Measurements from ENCODE around the gene FOXL2NB.
"Not testable (repeated sequence)": the region's sequence is repeated elsewhere in the genome, so short reads cannot be mapped to it uniquely, and the experiment has no call there.

Gene FOXL2NB

GRCh38 chr3:138946663-138947494, at the start of gene FOXL2NB, which contains the start of gene FOXL2:
TSS of gene FOXL2NB (plus strand) at chr3:138947217. CDS start at chr3:138947365, 148 bp downstream.
TSS of gene FOXL2 (minus strand) at chr3:138947137. CDS start at chr3:138946722, 415 bp downstream.
- DNase-seq = no peak

- DNase-seq = no peak
These were observed 48.7 kb upstream of the FOXL2NB start for GRCh38 chr3:138898301-138898700.

GRCh38 chr3:138898708-138899107, 48.3 kb upstream of the FOXL2NB start:
- no peak for DNase-seq

GRCh38 chr3:138899351-138899991, 47.5 kb upstream of the FOXL2NB start:
- DNase-seq = no peak

- DNase-seq = no peak
These were observed 45.5 kb upstream of the FOXL2NB start for GRCh38 chr3:138901567-138901966.

DNA sequence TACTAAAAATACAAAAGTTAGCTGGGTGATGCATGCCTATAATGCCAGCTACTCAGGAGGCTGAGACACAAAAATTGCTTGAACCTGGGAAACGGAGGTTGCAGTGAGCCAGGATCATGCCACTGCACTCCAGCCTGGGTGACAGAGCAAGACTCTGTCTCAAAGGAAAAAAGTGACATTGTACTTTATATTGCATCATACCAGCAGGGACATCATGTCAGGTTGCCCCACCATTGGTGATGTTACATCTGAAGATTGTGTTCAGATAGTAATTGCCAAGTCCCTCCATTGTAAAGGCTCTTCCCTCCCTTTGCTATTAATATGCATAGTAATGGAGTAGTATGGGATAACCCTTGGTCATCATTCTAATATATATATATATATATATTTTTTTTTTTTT, 44.8 kb upstream of the FOXL2NB start:
- no peak for DNase-seq

DNA sequence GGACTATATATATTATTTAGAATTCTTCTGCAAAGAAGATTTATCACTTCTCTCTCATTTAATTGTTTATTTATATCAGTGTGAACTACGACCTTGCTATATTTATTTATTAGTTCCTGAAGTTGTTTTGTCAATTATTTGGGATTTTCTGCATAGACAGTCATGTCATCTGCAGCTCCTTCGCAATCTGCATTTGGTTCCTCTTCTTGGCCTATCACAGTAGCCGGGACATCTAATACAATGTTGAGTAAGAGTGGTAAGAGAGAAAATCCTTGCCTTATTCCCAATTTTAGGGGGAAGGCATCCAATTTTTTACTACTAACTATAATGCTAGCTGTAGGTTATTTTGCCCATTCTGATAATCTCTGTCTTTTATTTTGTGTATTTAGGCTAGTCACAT, 39.5 kb upstream of the FOXL2NB start:
- DNase-seq = no peak

GRCh38 chr3:138908846-138909245, 38.2 kb upstream of the FOXL2NB start:
- no peak for DNase-seq

DNA sequence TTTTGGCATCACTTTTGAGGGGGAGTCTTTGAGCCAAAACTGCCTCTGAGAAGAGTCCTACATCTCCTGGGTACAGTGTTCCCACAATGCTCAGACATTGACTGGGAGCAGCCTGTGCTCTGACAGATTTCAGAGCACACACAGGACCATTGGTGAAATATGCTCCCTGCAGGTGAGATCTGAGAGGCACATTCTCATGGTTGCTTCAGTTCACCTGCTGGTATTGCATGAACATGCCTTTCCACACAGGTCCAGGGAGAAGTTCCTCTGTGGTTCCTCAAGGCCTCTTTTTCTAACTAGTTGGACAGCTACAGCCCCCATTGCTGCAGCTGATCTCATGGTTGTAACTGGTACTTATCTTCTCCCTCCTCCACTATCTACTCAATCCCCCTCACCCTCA, 37.1 kb upstream of the FOXL2NB start:
- no peak for DNase-seq

- DNase-seq = no peak
These were observed 35.4 kb upstream of the FOXL2NB start for GRCh38 chr3:138911621-138912020.

- DNase-seq = no peak
These were observed 34.8 kb upstream of the FOXL2NB start for GRCh38 chr3:138912237-138912636.

GRCh38 chr3:138913766-138914165, 33.3 kb upstream of the FOXL2NB start:
- DNase-seq = no peak

DNA sequence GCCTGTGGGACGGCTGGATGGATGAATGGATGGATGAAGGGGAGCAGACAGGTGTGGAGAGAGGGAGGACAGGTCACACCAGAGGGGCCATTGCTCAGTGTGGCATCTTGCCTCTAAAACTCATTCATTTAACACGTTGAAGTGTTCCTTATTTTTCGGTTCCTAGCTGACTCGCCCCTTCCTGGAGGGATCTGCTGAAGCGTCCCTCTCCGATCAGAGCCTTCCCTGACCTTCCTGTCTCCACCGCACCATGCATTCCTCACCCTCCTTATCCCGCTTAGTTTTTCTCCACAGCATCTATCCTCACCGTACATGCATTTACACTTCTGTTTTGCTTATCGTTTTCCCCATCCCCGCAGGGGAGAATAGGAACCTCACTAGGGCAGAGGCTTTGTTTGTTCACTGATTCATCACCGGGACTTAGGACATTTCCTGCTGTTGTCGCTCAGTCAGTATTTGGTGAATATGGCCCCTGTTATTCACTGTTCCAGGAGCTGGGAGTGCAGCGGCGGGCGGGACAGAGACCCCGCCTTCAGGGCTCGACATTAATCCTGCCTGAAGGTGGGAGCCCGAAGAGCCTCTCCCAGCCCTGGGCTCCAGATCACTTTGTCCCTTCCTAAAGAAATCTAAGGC, 32.0 kb upstream of the FOXL2NB start:
- DNase-seq = peak; percentile 51

- peak; percentile 82 for DNase-seq
These were observed 31.2 kb upstream of the FOXL2NB start for GRCh38 chr3:138915503-138916498.

DNA sequence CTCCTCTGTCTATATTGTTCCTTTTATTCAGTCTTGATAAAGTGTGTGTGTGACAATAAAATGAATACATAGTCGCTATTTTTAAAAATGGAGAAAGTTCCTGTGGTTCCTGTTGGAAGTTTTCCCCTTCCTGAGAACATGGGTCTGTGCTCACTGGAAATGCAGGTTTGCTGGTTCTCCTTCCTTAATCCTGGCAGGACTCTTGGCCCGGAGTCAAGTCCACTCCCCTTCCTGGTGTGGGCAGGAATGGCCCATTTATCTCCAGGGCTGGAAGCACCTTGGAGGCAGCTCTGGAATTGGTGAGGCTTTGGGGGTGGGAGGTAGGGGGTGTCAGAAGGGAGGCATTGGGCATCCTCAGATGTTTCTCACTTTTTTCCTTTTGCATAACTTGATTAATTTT, 30.2 kb upstream of the FOXL2NB start:
- no peak for DNase-seq

DNA sequence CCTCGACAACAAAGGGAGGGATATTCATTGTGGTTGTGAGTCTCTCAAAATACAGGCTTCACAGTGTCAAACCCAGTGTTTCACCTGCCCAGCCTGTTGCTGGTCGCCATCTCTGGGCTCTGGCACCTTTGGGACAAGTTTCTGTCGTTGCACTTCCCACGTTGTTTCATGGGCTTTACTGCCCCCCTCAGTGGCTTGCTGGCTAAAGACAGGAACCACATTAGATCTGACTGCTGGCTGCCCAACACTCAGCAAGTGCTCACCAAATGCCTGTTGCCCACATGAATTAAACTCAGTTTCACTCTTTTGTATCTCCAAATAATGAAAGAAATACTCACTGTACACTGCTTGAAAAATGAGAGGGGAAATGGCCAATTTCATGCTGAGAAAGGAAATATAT, 27.7 kb upstream of the FOXL2NB start:
- DNase-seq = no peak

GRCh38 chr3:138921316-138922292, 25.4 kb upstream of the FOXL2NB start:
- DNase-seq = no peak

DNA sequence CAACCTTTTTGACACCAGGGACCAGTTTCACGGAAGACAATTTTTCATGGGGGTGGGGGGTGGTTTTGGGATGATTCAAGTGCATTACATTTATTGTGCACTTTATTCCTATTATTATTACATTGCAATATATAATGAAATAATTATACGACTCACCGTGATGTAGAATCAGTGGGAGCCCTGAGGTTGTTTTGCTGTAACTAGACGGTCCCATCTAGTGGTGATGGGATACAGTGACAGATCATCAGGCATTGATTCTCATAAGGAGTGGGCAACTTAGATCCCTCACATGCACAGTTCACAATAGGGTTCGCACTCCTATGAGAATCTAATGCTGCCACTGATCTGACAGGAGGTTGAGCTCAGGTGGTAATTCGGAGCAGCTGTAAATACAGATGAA, 24.6 kb upstream of the FOXL2NB start:
- not testable (repeated sequence) for DNase-seq

GRCh38 chr3:138923531-138923994, 23.5 kb upstream of the FOXL2NB start:
- peak; percentile 82 for DNase-seq

- no peak for DNase-seq
These were observed 18.2 kb upstream of the FOXL2NB start for GRCh38 chr3:138928727-138929372.

Measured in NCI-H1694 (cell line).